Osteocyte (in vitro differentiated cells): ENCODE measurements around the gene NPRL2. TPM values are rescaled to one million over a fixed set of nuclear protein-coding genes. Genes with fewer than 3 reads are reported as not detected.
"Not testable (repeated sequence)": the region's sequence is repeated elsewhere in the genome, so short reads cannot be mapped to it uniquely, and the experiment has no call there.

Experiments used
- DNase-seq: peaks from one replicate; pipeline ENCODE4 v3.0.0; 2021; ENCODE audit warnings: mixed read lengths; ENCODE audit not compliant: unreplicated experiment; ENCODE audit errors: extremely low spot score
- H3K27ac Mint-ChIP-seq: one replicate; pipeline ENCODE4 v1.8.0; 2021; ENCODE audit warnings: mild to moderate bottlenecking, mixed read lengths; ENCODE audit not compliant: unreplicated experiment
- H3K27me3 Mint-ChIP-seq: one replicate; pipeline ENCODE4 v1.8.0; 2021; ENCODE audit warnings: mixed read lengths; ENCODE audit not compliant: unreplicated experiment
- H3K36me3 Mint-ChIP-seq: one replicate; pipeline ENCODE4 v1.8.0; 2021; ENCODE audit warnings: mixed read lengths; ENCODE audit not compliant: unreplicated experiment
- H3K4me1 Mint-ChIP-seq: one replicate; pipeline ENCODE4 v1.8.0; 2021; ENCODE audit warnings: mixed read lengths; ENCODE audit not compliant: unreplicated experiment
- H3K4me3 Mint-ChIP-seq: one replicate; pipeline ENCODE4 v1.8.0; 2021; ENCODE audit warnings: mild to moderate bottlenecking, moderate library complexity, mixed read lengths; ENCODE audit not compliant: unreplicated experiment
- H3K9me3 Mint-ChIP-seq: one replicate; pipeline ENCODE4 v1.8.0; 2021; ENCODE audit warnings: mixed read lengths; ENCODE audit not compliant: unreplicated experiment
- CTCF ChIP-seq: fragments of 200-600 bp; sonication (generic); IDR thresholded peaks from 2 replicates; pipeline ENCODE4 v1.5.0; 2021; ENCODE audit warnings: antibody characterized with exemption, mild to moderate bottlenecking, moderate library complexity
- total RNA-seq: library from RNA; stranded (reverse); gene quantifications from 2 replicates; pipeline ENCODE4 v1.2.1, GENCODE V29; 2021

The NPRL2 gene
- total RNA-seq, 1 donor from 2014 or later: 21.0 TPM

DNA sequence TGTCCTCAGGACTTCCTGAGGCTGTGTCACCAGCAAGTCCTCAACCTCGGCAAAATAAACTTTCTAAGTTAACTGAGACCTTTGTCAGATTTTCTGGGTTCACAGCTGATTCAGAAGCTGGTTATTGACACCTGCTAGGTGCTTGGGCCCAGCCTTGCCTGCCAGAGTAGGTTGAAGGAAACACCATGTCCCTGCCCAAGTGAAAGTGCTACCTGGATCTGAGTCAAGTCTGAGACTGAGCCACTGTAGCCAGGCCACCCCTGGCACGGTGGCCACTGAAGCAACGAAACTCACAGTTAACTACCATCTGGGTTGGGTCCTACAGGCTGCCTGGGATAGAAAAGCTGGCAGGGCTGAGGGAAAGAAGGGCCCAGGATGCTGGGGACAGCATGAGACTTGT, 36.2 kb downstream of the NPRL2 start:
- no peaks in the 10 kb centered on the region for H3K9me3 Mint-ChIP-seq
- no peak overlapping the region for H3K4me3 Mint-ChIP-seq

GRCh38 chr3:50312041-50312440, 38.5 kb downstream of the NPRL2 start:
- not testable (repeated sequence) for H3K4me1 Mint-ChIP-seq, H3K27me3 Mint-ChIP-seq, H3K36me3 Mint-ChIP-seq, H3K27ac Mint-ChIP-seq, H3K4me3 Mint-ChIP-seq, DNase-seq, H3K9me3 Mint-ChIP-seq

More for the DNA sequence above, 36.2 kb downstream of the NPRL2 start:
- peaks cover 10% of the 10 kb centered on the region for H3K4me1 Mint-ChIP-seq
- no peak for TF ChIP-seq CTCF
- H3K36me3 Mint-ChIP-seq: peaks cover 7% of the 10 kb centered on the region
- no peak overlapping the region for H3K27ac Mint-ChIP-seq
- no peaks in the 10 kb centered on the region for H3K27me3 Mint-ChIP-seq
- DNase-seq: no peak

DNA sequence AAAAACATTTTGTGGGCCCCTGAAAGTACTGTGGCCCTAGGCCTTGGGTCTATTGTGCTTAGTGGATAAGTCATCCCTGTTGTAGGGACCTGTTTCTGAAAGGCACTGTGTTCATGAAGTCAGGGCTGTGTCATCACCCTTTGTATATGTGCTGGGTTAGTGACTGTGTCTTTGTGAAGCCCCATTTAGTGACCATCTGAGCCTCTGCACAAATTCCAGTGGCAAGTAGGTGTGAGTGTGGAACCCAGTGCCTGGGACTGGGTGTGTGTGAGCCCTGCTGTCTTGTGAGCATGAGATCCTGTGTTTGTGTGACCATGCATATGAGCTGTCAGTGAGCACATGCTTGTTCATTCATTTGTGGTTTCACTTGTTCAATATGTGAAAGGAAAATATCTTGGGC, 46.0 kb downstream of the NPRL2 start:
- H3K27ac Mint-ChIP-seq: no peak overlapping the region
- no peaks in the 10 kb centered on the region for H3K27me3 Mint-ChIP-seq
- H3K9me3 Mint-ChIP-seq: no peaks in the 10 kb centered on the region
- no peaks in the 10 kb centered on the region for H3K36me3 Mint-ChIP-seq
- H3K4me3 Mint-ChIP-seq: no peak overlapping the region
- peaks cover 14% of the 10 kb centered on the region for H3K4me1 Mint-ChIP-seq
- DNase-seq: no peak
- no peak for TF ChIP-seq CTCF

GRCh38 chr3:50303013-50303815, 47.4 kb downstream of the NPRL2 start, which contains the start of gene HYAL1:
TSS of gene HYAL1 (minus strand) at chr3:50303574. CDS start at chr3:50302956, 618 bp downstream.
- Mint-ChIP-seq H3K27me3 (no peaks in the 10 kb centered on the region), H3K4me1 (peaks cover 20% of the 10 kb centered on the region), H3K4me3 (no peak within 1 kb of the TSS), H3K9me3 (no peaks in the 10 kb centered on the region), H3K27ac (no peak within 1 kb of the TSS), H3K36me3 (no peaks in the 10 kb centered on the region)
- no peak for DNase-seq
- TF ChIP-seq CTCF: no peak

DNA sequence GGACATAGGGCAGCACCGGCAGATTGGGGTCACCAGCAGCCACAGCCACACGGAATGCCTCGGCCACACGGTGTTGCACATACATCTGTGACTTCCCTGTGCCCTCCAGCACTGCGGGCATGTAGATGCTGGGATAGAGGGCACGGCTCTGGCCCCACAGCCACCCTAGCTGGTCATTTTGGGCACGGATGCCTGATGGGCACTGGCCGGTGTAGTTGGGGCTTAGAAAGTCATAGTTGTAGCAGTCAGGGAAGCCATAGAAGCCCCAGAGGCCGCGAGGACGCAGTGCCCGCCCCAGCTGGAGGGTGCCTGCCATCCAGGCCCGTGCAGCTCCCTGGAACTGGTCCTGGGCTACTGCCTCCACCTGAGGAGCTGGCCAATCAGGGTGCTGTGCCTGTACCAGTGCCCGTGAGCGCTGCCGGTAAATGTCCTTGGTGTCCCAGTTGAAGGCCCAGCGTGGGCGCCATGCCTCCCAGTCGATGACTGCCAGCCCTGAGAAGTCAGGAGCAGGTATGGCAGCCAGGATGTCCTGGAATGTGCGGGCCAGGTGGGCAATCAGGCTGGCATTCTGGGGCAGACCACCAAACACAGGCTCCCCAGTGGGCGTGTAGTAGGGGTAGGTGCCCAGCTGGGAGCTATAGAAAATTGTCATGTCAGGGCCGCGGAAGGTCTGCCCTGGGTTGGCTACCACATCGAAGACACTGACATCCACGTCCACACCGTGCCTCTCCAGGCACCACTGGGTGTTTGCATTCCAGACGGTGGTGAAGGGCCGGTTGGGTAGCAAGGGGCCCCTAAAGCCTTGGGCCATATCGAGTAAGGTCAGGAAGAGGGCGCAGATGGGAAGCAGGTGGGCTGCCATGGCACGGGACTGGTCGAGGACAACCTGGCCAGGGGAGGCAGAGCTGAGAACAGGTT, 48.2 kb downstream of the NPRL2 start:
- Mint-ChIP-seq H3K27me3 (no peaks in the 10 kb centered on the region), H3K36me3 (no peaks in the 10 kb centered on the region), H3K9me3 (no peaks in the 10 kb centered on the region), H3K4me1 (peaks cover 22% of the 10 kb centered on the region), H3K27ac (no peak overlapping the region), H3K4me3 (no peak overlapping the region)
- DNase-seq: no peak
- TF ChIP-seq CTCF: no peak
